Neural progenitor cell (in vitro differentiated cells): ENCODE measurements around the gene SHC2.

Source experiments
- CTCF ChIP-seq: fragments of 200-600 bp; sonication (generic); IDR thresholded peaks from 2 replicates; pipeline ENCODE4 v1.5.1; 2017; ENCODE audit warnings: antibody characterized with exemption, mild to moderate bottlenecking
- EZH2 ChIP-seq: fragments of 200-600 bp; sonication (generic); IDR thresholded peaks from 2 replicates; pipeline ENCODE4 v1.6.1; 2017; ENCODE audit warnings: antibody characterized with exemption, mild to moderate bottlenecking, moderate library complexity
- EZH2phosphoT487 ChIP-seq: fragments of 200-600 bp; sonication (generic); IDR thresholded peaks from 2 replicates; pipeline ENCODE4 v1.6.1; 2017; ENCODE audit warnings: antibody characterized with exemption

DNA sequence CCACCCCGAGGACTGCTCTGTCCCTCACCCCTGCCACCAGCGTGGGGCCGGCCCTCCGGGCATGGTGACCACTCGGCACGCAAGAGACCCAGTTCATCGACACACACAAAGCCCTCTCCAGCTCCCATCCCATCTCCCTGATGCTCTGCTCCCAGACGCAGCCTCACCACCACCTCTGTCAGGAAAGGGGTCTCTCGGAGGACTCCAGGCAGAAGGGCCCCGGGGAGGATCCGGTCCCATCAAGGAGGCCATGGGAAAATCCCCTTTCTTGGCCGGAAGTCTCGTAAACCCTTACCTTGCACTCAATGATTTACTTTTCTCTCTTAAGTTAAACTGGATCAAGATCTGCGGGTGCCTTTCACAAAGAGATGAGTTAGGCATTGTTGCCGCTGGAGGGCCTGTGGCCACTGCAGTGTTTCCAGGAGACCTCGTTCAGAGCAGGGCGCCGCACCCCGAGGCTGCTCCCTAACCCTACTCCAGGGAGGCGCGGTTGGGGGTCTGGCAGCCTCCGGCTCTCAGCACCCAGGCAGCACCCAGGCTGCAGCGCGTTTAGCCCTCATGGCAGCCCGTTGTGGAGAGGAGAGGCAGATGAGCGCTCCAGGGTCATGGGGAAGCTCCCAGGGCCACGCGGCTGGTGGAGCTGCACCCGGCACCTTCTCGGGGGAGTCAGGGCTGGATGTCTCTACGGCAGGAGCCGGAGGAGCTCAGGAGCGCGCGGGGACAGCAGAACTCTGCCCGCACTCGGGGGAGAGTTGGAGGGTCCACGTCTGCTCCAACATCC is 82.8 kb downstream of the SHC2 start:
- TF ChIP-seq EZH2, result no peak
- no peak for TF ChIP-seq CTCF
- no peak for TF ChIP-seq EZH2phosphoT487
